Measurements from ENCODE around the gene SDHAF3.

DNA sequence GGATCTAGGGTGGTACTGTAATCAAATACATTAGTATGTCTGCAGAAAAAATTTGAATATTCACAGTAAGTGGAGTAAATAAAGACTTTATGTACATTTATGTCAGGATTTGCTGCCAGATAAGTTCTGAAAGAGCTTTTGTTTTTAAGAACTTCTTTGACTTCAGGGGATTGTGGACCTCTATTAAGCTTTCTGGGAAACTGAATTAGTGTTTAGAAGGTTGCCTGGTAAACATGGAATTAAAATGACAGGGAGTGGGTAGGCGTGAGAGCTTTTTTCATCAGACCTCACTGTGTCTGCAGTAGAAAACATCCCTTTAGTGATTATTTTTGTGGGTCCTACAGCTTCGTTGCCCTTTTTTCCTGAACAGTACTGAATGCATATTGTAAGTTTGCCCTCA is 15.7 kb downstream of the SDHAF3 start:
- TF ChIP-seq, protein P1, sequence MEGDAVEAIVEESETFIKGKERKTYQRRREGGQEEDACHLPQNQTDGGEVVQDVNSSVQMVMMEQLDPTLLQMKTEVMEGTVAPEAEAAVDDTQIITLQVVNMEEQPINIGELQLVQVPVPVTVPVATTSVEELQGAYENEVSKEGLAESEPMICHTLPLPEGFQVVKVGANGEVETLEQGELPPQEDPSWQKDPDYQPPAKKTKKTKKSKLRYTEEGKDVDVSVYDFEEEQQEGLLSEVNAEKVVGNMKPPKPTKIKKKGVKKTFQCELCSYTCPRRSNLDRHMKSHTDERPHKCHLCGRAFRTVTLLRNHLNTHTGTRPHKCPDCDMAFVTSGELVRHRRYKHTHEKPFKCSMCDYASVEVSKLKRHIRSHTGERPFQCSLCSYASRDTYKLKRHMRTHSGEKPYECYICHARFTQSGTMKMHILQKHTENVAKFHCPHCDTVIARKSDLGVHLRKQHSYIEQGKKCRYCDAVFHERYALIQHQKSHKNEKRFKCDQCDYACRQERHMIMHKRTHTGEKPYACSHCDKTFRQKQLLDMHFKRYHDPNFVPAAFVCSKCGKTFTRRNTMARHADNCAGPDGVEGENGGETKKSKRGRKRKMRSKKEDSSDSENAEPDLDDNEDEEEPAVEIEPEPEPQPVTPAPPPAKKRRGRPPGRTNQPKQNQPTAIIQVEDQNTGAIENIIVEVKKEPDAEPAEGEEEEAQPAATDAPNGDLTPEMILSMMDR (conservative IDR thresholded peaks at IDR 0.05): no peak
- TF ChIP-seq EZH2 (IDR thresholded peaks at IDR 0.05; ENCODE audit: low read depth): no peak
